HCT116 (cell line): ENCODE data around the gene MEIS1.

Source experiments
- ATF3 ChIP-seq: IDR thresholded peaks from 2 replicates; pipeline ENCODE4 v1.6.1; 2012
- CTCF ChIP-seq, 3 experiments: fragments of 200-600 bp in 1 of 3; sonication (generic) in 1 of 3; IDR thresholded peaks in 2 of 3; conservative IDR thresholded peaks in 1 of 3; 2 replicates each; pipeline ENCODE4 v1.5.1; 2012 to 2017; ENCODE audit warnings: low read depth in 2 of 3, low read length in 2 of 3, antibody characterized with exemption in 1 of 3, borderline replicate concordance in 1 of 3, control low read depth in 1 of 3, mild to moderate bottlenecking in 1 of 3, mixed read lengths in 1 of 3, mixed run types in 1 of 3, moderate library complexity in 1 of 3; ENCODE audit not compliant: insufficient read depth in 1 of 3
- EGR1 ChIP-seq: IDR thresholded peaks from 2 replicates; pipeline ENCODE4 v1.6.1; 2012; ENCODE audit warnings: low read depth
- EZH2 ChIP-seq: fragments of 200-600 bp; sonication (generic); IDR thresholded peaks from 2 replicates; pipeline ENCODE4 v1.6.1; 2017; ENCODE audit warnings: antibody characterized with exemption, mixed run types
- JUND ChIP-seq: IDR thresholded peaks from 2 replicates; pipeline ENCODE4 v1.6.1; 2012
- POLR2A ChIP-seq: IDR thresholded peaks from 2 replicates; pipeline ENCODE4 v1.7.0; 2011; ENCODE audit warnings: borderline replicate concordance; ENCODE audit not compliant: insufficient read depth, insufficient read length; ENCODE audit errors: extremely low read depth
- POLR2AphosphoS5 ChIP-seq: IDR thresholded peaks from 2 replicates; pipeline ENCODE4 v1.6.1; 2011; ENCODE audit warnings: mild to moderate bottlenecking, low read depth, low read length, moderate library complexity
- RAD21 ChIP-seq: IDR thresholded peaks from 2 replicates; pipeline ENCODE4 v1.6.1; 2012; ENCODE audit warnings: low read depth, mild to moderate bottlenecking
- ZNF274 ChIP-seq: fragments of 200-500 bp; sonication (Bioruptor generic); IDR thresholded peaks from 2 replicates; pipeline ENCODE4 v1.6.1; 2014; ENCODE audit warnings: mild to moderate bottlenecking, low read depth, low read length, inconsistent platforms

GRCh38 chr2:66528974-66529724, 94.2 kb downstream of the MEIS1 start:
- TF ChIP-seq EGR1 (no peak), POLR2A (no peak), POLR2AphosphoS5 (no peak), JUND (no peak), CTCF (IDR thresholded peaks at IDR 0.05 in 2 of 3, conservative IDR thresholded peaks at IDR 0.05 in 1 of 3; ENCODE audit: borderline replicate concordance in 1 of 3, insufficient read depth in 1 of 3, low read depth in 2 of 3, low read length in 2 of 3) (no peak), RAD21 (no peak), EZH2 (no peak), ZNF274 (no peak), ATF3 (no peak)
